CD8-positive, alpha-beta memory T cell (primary cell): Measurements from ENCODE around the gene AFP. TPM values are rescaled to one million over a fixed set of nuclear protein-coding genes. Genes with fewer than 3 reads are reported as not detected.

Experiments
- CTCF ChIA-PET: fragments of 350-600 bp; sonication (Branson Sonifier 250); formaldehyde crosslinking; loops from one replicate; lab custom pipeline; 2021; ENCODE audit warnings: antibody characterized with exemption; lab: Charles Lee
- POLR2A ChIA-PET: fragments of 350-600 bp; sonication (Branson Sonifier 250); formaldehyde crosslinking; loops from one replicate; lab custom pipeline; 2021; ENCODE audit warnings: antibody characterized with exemption; lab: Charles Lee
- DNase-seq, 5 donors: peaks; one replicate each; pipeline versions ENCODE4 v3.0.0 to v3.0.0-alpha.2; 2020 to 2022; ENCODE audit warnings: mixed read lengths in 1 of 5
- H3K27ac ChIP-seq: one replicate; pipeline ENCODE4 v1.7.0; 2013; ENCODE audit warnings: low read depth, mild to moderate bottlenecking, low read length, moderate library complexity
- H3K27me3 ChIP-seq: 2 replicates; pipeline ENCODE4 v1.7.0; 2013; ENCODE audit warnings: low read length, mild to moderate bottlenecking; ENCODE audit not compliant: insufficient read depth, poor library complexity, severe bottlenecking
- H3K36me3 ChIP-seq: 2 replicates; pipeline ENCODE4 v1.7.0; 2013; ENCODE audit warnings: mild to moderate bottlenecking, low read length, moderate library complexity; ENCODE audit not compliant: insufficient read depth
- H3K4me1 ChIP-seq: 2 replicates; pipeline ENCODE4 v1.7.0; 2013; ENCODE audit warnings: mild to moderate bottlenecking, low read length, moderate library complexity; ENCODE audit not compliant: insufficient read depth
- H3K4me3 ChIP-seq: 2 replicates; pipeline ENCODE4 v1.7.0; 2013; ENCODE audit warnings: mild to moderate bottlenecking, low read length
- H3K9me3 ChIP-seq: 2 replicates; pipeline ENCODE4 v1.7.0; 2013; ENCODE audit warnings: mild to moderate bottlenecking, low read length
- H3K27ac Mint-ChIP-seq, 8 donors: one replicate each; pipeline ENCODE4 v1.8.0; 2020 to 2021; ENCODE audit warnings: mixed read lengths in 8 of 8, mild to moderate bottlenecking in 6 of 8, inconsistent platforms in 3 of 8, moderate library complexity in 3 of 8
- H3K27me3 Mint-ChIP-seq, 2 donors: one replicate each; pipeline ENCODE4 v1.8.0; 2020 to 2021; ENCODE audit warnings: mixed read lengths in 2 of 2, mild to moderate bottlenecking in 1 of 2, moderate library complexity in 1 of 2
- H3K36me3 Mint-ChIP-seq, 3 donors: one replicate each; pipeline ENCODE4 v1.8.0; 2020 to 2021; ENCODE audit warnings: mixed read lengths in 3 of 3, inconsistent platforms in 1 of 3, mild to moderate bottlenecking in 1 of 3
- H3K4me1 Mint-ChIP-seq, 3 donors: one replicate each; pipeline ENCODE4 v1.8.0; 2020 to 2021; ENCODE audit warnings: mixed read lengths in 3 of 3, inconsistent platforms in 1 of 3, mild to moderate bottlenecking in 1 of 3
- H3K4me3 Mint-ChIP-seq, 7 donors: one replicate each; pipeline ENCODE4 v1.8.0; 2020 to 2021; ENCODE audit warnings: mixed read lengths in 7 of 7, mild to moderate bottlenecking in 6 of 7, moderate library complexity in 4 of 7, inconsistent platforms in 2 of 7
- H3K9me3 Mint-ChIP-seq, 5 donors: one replicate each; pipeline ENCODE4 v1.8.0; 2020 to 2022; ENCODE audit warnings: mixed read lengths in 5 of 5, mild to moderate bottlenecking in 3 of 5, moderate library complexity in 2 of 5, inconsistent platforms in 1 of 5
- polyA plus RNA-seq: library from polyadenylated mRNA; unstranded; fragments of 300-500 nt; fragmentation: Illumina TruSeq; gene quantifications from one replicate; pipeline ENCODE4 v1.2.3, GENCODE V29; 2021
- total RNA-seq, 2 experiments: library from RNA; stranded (reverse); gene quantifications; one replicate each; pipeline ENCODE4 v1.2.3, GENCODE V29; 2021

Gene AFP
- total and polyA plus RNA-seq, 3 experiments from 2014 or later: not detected

DNA sequence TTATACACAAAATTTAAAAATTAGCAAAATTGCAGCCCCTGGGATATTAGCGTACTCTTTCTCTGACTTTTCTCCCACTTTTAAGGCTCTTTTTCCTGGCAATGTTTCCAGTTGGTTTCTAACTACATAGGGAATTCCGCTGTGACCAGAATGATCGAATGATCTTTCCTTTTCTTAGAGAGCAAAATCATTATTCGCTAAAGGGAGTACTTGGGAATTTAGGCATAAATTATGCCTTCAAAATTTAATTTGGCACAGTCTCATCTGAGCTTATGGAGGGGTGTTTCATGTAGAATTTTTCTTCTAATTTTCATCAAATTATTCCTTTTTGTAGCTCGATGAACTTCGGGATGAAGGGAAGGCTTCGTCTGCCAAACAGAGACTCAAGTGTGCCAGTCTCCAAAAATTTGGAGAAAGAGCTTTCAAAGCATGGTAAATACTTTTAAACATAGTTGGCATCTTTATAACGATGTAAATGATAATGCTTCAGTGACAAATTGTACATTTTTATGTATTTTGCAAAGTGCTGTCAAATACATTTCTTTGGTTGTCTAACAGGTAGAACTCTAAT is 26.0 kb upstream of the AFP start:
- Mint-ChIP-seq H3K27ac (no peak overlapping the region), H3K4me1 (no peaks in the 10 kb centered on the region), H3K36me3 (no peaks in the 10 kb centered on the region), H3K4me3 (no peak overlapping the region), H3K9me3 (no peaks in the 10 kb centered on the region), H3K27me3 (peaks cover 0 to 3% of the 10 kb centered on the region in 2 donors)
- ChIA-PET CTCF (no interaction called here), POLR2A (no interaction called here)
- Histone ChIP-seq H3K4me3 (no peak overlapping the region), H3K9me3 (no peaks in the 10 kb centered on the region), H3K27ac (no peak overlapping the region), H3K4me1 (no peaks in the 10 kb centered on the region), H3K36me3 (no peaks in the 10 kb centered on the region), H3K27me3 (no peaks in the 10 kb centered on the region)
- DNase-seq: no peak

DNA sequence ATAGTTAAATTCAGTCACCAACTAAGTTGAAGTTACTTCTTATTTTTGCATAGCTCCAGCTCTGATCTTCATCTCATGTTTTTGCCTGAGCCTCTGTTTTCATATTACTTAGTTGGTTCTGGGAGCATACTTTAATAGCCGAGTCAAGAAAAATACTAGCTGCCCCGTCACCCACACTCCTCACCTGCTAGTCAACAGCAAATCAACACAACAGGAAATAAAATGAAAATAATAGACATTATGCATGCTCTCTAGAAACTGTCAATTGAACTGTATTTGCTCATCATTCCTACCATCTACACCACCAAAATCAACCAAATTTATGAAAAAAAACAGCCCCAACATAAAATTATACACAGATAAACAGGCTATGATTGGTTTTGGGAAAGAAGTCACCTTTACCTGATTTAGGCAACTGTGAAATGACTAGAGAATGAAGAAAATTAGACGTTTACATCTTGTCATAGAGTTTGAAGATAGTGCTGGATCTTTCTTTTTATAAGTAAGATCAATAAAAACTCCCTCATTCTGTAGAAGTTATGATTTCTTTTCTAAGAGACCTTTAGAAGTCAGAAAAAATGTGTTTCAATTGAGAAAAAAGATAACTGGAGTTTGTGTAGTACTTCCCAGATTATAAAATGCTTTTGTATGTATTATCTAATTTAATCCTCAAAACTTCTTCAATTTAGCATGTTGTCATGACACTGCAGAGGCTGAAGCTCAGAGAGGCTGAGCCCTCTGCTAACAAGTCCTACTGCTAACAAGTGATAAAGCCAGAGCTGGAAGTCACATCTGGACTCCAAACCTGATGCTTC is 24.9 kb upstream of the AFP start:
- Histone ChIP-seq H3K9me3 (no peaks in the 10 kb centered on the region), H3K36me3 (no peaks in the 10 kb centered on the region), H3K27me3 (no peaks in the 10 kb centered on the region), H3K27ac (no peak overlapping the region), H3K4me3 (no peak overlapping the region), H3K4me1 (no peaks in the 10 kb centered on the region)
- DNase-seq: no peak
- H3K4me1 Mint-ChIP-seq: no peaks in the 10 kb centered on the region
- ChIA-PET CTCF (no interaction called here), POLR2A (no interaction called here)
- no peak overlapping the region for H3K4me3 Mint-ChIP-seq
- no peaks in the 10 kb centered on the region for H3K9me3 Mint-ChIP-seq
- no peak overlapping the region for H3K27ac Mint-ChIP-seq
- no peaks in the 10 kb centered on the region for H3K36me3 Mint-ChIP-seq
- H3K27me3 Mint-ChIP-seq: peaks cover 0 to 3% of the 10 kb centered on the region in 2 donors

DNA sequence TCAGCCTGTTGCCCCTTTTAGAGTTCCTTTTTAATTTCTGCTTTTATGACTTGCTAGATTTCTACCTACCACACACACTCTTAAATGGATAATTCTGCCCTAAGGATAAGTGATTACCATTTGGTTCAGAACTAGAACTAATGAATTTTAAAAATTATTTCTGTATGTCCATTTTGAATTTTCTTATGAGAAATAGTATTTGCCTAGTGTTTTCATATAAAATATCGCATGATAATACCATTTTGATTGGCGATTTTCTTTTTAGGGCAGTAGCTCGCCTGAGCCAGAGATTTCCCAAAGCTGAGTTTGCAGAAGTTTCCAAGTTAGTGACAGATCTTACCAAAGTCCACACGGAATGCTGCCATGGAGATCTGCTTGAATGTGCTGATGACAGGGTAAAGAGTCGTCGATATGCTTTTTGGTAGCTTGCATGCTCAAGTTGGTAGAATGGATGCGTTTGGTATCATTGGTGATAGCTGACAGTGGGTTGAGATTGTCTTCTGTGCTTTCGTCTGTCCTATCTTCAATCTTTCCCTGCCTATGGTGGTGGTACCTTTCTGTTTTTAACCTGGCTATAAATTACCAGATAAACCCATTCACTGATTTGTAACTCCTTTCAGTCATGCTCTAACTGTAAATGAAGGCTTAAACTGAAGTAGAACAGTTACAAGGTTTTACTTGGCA is 24.1 kb upstream of the AFP start:
- Histone ChIP-seq H3K36me3 (no peaks in the 10 kb centered on the region), H3K27ac (no peak overlapping the region), H3K27me3 (no peaks in the 10 kb centered on the region), H3K4me1 (no peaks in the 10 kb centered on the region), H3K9me3 (no peaks in the 10 kb centered on the region), H3K4me3 (no peak overlapping the region)
- CTCF ChIA-PET: no interaction called here
- no peaks in the 10 kb centered on the region for H3K36me3 Mint-ChIP-seq
- peaks cover 0 to 3% of the 10 kb centered on the region in 2 donors for H3K27me3 Mint-ChIP-seq
- H3K9me3 Mint-ChIP-seq: no peaks in the 10 kb centered on the region
- no peak overlapping the region for H3K4me3 Mint-ChIP-seq
- POLR2A ChIA-PET: no interaction called here
- no peak overlapping the region for H3K27ac Mint-ChIP-seq
- no peak for DNase-seq
- H3K4me1 Mint-ChIP-seq: no peaks in the 10 kb centered on the region

DNA sequence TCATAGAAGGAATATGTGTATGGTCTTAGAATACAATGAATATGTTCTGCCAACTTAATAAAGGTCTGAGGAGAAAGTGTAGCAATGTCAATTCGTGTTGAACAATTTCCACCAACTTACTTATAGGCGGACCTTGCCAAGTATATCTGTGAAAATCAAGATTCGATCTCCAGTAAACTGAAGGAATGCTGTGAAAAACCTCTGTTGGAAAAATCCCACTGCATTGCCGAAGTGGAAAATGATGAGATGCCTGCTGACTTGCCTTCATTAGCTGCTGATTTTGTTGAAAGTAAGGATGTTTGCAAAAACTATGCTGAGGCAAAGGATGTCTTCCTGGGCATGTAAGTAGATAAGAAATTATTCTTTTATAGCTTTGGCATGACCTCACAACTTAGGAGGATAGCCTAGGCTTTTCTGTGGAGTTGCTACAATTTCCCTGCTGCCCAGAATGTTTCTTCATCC is 22.7 kb upstream of the AFP start:
- no peak for DNase-seq
- H3K9me3 ChIP-seq: no peaks in the 10 kb centered on the region
- no peaks in the 10 kb centered on the region for H3K4me1 Mint-ChIP-seq
- H3K27ac ChIP-seq: no peak overlapping the region
- H3K4me3 ChIP-seq: no peak overlapping the region
- POLR2A ChIA-PET: no interaction called here
- no peaks in the 10 kb centered on the region for H3K9me3 Mint-ChIP-seq
- H3K4me3 Mint-ChIP-seq: no peak overlapping the region
- no peaks in the 10 kb centered on the region for H3K36me3 ChIP-seq
- H3K36me3 Mint-ChIP-seq: no peaks in the 10 kb centered on the region
- CTCF ChIA-PET: no interaction called here
- no peaks in the 10 kb centered on the region for H3K27me3 ChIP-seq
- H3K27me3 Mint-ChIP-seq: peaks cover 0 to 3% of the 10 kb centered on the region in 2 donors
- no peaks in the 10 kb centered on the region for H3K4me1 ChIP-seq
- H3K27ac Mint-ChIP-seq: no peak overlapping the region

DNA sequence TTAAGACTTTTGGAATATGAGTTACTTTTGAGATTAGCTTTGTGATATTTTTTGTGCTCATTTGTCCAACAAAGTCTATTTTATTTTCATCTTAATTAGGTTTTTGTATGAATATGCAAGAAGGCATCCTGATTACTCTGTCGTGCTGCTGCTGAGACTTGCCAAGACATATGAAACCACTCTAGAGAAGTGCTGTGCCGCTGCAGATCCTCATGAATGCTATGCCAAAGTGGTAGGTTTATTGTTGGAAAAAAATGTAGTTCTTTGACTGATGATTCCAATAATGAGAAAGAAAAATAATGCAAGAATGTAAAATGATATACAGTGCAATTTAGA is 21.1 kb upstream of the AFP start:
- Histone ChIP-seq H3K27me3 (no peaks in the 10 kb centered on the region), H3K36me3 (no peaks in the 10 kb centered on the region), H3K9me3 (no peaks in the 10 kb centered on the region), H3K4me1 (no peaks in the 10 kb centered on the region), H3K27ac (no peak overlapping the region), H3K4me3 (no peak overlapping the region)
- H3K4me3 Mint-ChIP-seq: no peak overlapping the region
- H3K4me1 Mint-ChIP-seq: no peaks in the 10 kb centered on the region
- H3K36me3 Mint-ChIP-seq: no peaks in the 10 kb centered on the region
- H3K27ac Mint-ChIP-seq: no peak overlapping the region
- peaks cover 1 to 3% of the 10 kb centered on the region in 2 donors for H3K27me3 Mint-ChIP-seq
- no peak for DNase-seq
- no peaks in the 10 kb centered on the region for H3K9me3 Mint-ChIP-seq
- ChIA-PET CTCF (no interaction called here), POLR2A (no interaction called here)

DNA sequence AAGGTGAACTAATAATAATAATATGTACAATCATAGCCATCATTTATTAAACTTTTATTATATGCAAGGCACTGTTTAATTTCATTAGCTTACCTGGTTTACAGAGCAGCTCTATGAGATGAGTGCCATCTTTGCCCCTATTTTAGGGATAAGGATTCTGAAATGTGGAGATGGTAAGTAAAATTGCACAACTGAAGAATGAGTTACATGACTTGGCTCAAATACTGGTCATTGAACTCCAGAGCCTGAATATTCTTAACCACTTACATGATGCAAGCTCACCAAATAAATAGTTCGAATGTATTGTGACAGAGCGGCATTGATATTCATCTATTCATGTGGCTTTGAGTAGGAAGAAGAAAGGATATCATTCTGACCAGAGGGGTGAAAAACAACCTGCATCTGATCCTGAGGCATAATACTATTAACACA is 20.2 kb upstream of the AFP start:
- Mint-ChIP-seq H3K36me3 (no peaks in the 10 kb centered on the region), H3K27me3 (peaks cover 1 to 3% of the 10 kb centered on the region in 2 donors), H3K4me1 (no peaks in the 10 kb centered on the region), H3K4me3 (no peak overlapping the region), H3K27ac (no peak overlapping the region), H3K9me3 (no peaks in the 10 kb centered on the region)
- no peak overlapping the region for H3K27ac ChIP-seq
- H3K9me3 ChIP-seq: no peaks in the 10 kb centered on the region
- POLR2A ChIA-PET: no interaction called here
- no peak overlapping the region for H3K4me3 ChIP-seq
- no peaks in the 10 kb centered on the region for H3K4me1 ChIP-seq
- CTCF ChIA-PET: no interaction called here
- no peaks in the 10 kb centered on the region for H3K27me3 ChIP-seq
- H3K36me3 ChIP-seq: no peaks in the 10 kb centered on the region
- no peak for DNase-seq

DNA sequence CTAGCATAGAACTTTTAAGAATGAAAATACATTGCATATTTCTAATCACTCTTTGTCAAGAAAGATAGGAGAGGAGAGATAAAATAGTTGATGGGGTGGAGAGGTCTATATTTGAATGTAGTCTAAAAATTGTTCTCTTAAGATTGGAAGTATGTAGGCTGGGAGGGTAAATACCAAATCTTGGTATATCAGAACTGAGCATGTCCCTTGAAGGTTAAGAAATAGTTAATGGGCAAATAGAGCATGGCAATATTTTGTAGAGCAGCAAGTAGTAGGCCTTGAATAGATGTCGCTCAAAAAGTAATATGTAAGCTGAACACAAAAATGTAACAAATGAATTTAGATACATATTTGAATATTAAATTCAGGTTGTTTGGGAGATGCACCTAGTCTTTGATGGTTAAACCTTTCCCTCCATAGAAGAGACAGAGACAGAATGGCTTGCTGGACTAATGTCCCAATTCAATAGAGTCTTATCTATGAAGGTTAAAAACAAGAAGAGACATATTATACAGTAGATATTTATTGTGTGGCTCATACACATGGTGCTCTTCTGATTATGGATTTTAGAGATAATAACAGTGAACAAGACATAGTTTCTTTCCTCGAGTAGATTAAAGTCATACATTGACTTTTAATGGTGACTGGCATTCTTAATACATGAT is 19.5 kb upstream of the AFP start:
- CTCF ChIA-PET: no interaction called here
- Mint-ChIP-seq H3K36me3 (no peaks in the 10 kb centered on the region), H3K27me3 (peaks cover 1 to 3% of the 10 kb centered on the region in 2 donors), H3K4me1 (no peaks in the 10 kb centered on the region), H3K9me3 (no peaks in the 10 kb centered on the region), H3K4me3 (no peak overlapping the region), H3K27ac (no peak overlapping the region)
- H3K4me3 ChIP-seq: no peak overlapping the region
- no peak for DNase-seq
- no peaks in the 10 kb centered on the region for H3K4me1 ChIP-seq
- H3K27ac ChIP-seq: no peak overlapping the region
- no peaks in the 10 kb centered on the region for H3K36me3 ChIP-seq
- H3K27me3 ChIP-seq: no peaks in the 10 kb centered on the region
- POLR2A ChIA-PET: no interaction called here
- H3K9me3 ChIP-seq: no peaks in the 10 kb centered on the region

DNA sequence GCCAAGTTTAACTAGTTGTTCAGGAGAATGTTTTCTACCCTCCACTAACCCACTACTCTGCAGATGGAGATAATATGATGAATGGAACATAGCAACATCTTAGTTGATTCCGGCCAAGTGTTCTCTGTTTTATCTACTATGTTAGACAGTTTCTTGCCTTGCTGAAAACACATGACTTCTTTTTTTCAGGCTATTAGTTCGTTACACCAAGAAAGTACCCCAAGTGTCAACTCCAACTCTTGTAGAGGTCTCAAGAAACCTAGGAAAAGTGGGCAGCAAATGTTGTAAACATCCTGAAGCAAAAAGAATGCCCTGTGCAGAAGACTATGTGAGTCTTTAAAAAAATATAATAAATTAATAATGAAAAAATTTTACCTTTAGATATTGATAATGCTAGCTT is 18.7 kb upstream of the AFP start:
- Histone ChIP-seq H3K27me3 (no peaks in the 10 kb centered on the region), H3K4me3 (no peak overlapping the region), H3K9me3 (no peaks in the 10 kb centered on the region), H3K4me1 (no peaks in the 10 kb centered on the region), H3K27ac (no peak overlapping the region), H3K36me3 (no peaks in the 10 kb centered on the region)
- Mint-ChIP-seq H3K4me3 (no peak overlapping the region), H3K27ac (no peak overlapping the region), H3K36me3 (no peaks in the 10 kb centered on the region), H3K4me1 (no peaks in the 10 kb centered on the region), H3K27me3 (peaks cover 1 to 3% of the 10 kb centered on the region in 2 donors), H3K9me3 (no peaks in the 10 kb centered on the region)
- DNase-seq: no peak
- CTCF ChIA-PET: no interaction called here
- POLR2A ChIA-PET: no interaction called here
